ENCODE data around the gene ATP8A2.

The ATP8A2 gene

DNA sequence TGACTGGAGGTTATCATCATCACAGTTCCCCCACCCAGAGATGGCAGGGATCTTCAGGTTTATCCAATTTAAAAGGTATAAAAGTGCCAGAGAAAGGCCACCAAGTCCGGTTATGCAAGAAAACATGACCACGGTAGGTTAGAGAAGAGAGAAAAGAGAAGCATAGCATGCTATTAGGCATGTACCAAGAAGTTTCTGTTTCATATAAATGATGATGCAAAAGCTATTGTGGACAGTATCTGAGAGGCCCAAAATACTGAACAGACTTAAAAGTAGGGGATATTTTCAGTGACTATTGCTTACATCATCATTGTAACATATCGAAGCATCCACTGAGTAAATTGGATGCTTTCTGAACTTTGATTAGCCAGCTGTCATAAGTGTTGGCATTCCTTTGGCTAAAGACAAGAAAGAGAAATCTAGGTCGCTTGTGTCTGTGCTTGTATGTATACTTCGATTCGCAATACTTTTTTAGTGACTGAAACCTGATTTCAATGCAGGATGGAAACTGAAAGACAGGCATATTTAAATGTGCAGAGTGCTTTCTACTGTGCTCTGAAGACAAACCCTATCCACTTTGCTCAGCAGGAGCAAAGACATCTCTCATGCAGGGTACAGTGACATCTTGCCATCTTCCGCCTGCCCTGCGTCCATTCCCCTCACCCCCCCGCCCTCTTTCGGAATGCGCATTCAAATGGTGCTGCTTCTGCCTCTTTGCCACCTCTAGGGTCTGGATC, 499.8 kb downstream of the ATP8A2 start:
- TF ChIP-seq, protein P1, sequence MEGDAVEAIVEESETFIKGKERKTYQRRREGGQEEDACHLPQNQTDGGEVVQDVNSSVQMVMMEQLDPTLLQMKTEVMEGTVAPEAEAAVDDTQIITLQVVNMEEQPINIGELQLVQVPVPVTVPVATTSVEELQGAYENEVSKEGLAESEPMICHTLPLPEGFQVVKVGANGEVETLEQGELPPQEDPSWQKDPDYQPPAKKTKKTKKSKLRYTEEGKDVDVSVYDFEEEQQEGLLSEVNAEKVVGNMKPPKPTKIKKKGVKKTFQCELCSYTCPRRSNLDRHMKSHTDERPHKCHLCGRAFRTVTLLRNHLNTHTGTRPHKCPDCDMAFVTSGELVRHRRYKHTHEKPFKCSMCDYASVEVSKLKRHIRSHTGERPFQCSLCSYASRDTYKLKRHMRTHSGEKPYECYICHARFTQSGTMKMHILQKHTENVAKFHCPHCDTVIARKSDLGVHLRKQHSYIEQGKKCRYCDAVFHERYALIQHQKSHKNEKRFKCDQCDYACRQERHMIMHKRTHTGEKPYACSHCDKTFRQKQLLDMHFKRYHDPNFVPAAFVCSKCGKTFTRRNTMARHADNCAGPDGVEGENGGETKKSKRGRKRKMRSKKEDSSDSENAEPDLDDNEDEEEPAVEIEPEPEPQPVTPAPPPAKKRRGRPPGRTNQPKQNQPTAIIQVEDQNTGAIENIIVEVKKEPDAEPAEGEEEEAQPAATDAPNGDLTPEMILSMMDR (IDR thresholded peaks at IDR 0.05) = no peak
- TF ChIP-seq ZFX (IDR thresholded peaks at IDR 0.05; ENCODE audit: borderline replicate concordance) = no peak
- H3K27ac ChIP-seq = no peak overlapping the region

DNA sequence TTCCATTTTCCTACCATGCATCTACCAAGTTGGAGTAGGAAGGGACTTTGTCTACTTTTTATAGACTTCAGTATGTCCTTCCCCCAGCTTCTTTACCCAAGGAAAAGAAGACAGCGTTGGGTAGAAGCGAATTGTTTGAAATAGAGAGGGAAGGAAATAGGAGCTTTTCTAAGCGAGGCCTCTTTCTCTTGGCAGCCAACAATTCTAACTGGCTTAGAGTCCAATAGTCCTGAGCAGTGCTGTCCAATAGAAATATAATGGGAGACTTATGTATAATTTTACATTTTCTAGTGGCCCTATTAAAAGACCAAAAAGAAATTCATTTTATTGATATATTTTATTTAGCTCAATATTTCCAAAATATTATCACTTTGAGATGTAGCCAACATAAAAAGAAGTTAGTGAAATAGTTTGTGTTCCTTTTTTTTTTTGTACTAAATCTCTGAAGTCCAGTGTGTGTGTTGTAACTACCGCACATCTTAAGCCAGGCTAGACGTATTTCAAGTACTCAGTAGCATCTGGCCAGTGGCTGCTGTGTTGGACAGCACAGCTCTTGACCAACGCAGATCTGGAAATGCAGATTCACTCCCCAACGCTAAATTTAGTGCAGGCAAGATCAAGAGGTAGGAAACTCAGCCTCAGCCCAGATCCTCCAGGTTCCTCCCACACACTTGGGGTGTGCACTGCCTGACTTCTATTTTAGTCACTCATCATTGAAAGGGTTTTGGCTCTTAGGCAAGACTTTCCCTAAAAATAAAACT, 500.9 kb downstream of the ATP8A2 start:
- H3K27ac ChIP-seq = no peak overlapping the region
- TF ChIP-seq ZFX (IDR thresholded peaks at IDR 0.05; ENCODE audit: borderline replicate concordance) = no peak
- TF ChIP-seq, protein P1 (IDR thresholded peaks at IDR 0.05) = no peak

DNA sequence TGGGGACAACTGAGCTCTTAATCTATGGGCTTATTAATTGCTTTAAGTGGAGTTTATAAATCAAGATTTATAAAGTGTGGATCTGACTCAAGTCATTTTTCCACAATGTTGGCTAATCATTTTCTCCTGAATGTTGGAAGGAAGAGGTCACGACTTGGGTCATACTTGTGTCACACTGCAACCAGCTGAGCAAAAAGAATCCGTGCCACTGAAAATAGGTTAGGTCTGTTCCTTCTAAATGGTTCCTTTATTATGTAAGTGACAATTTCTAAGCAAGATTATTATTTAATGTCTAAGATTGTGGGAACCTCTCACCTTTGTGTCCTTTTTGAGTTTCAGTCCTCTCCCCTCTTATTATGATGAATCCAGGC, 501.5 kb downstream of the ATP8A2 start:
- TF ChIP-seq ZFX (IDR thresholded peaks at IDR 0.05; ENCODE audit: borderline replicate concordance) = no peak
- TF ChIP-seq, protein P1 (IDR thresholded peaks at IDR 0.05) = no peak
- H3K27ac ChIP-seq = no peak overlapping the region

DNA sequence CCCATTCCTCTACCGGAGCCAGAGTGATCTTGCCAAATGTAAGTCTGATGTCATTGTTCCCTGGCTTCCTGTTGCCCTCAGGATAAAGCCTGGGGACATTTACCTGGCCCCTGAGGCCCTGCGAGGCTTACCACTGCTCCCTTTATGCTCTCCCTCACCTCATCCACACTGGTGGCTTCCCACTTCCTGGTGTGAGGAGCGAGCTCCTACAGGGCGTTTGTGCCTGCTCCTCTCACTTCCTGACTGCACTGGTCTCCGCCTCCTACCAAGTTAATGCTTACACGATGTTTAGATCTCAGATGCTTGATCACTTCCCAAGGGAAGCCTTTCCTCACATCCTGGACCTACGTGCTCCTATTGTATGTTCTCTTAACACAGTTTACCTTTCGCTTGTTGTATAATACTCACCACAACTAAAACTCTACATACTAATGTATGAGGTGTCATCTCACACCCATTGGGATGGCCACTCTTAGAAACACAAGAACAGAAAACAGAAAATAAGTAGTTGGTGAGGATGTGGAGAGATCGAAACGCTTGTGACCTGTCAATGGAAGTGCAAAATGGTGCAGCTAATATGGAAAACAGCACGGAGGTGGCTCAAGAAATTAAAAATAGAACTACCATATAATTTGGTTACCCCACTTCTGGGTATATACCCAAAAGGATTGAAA, 502.4 kb downstream of the ATP8A2 start:
- TF ChIP-seq ZFX (IDR thresholded peaks at IDR 0.05; ENCODE audit: borderline replicate concordance) = no peak
- TF ChIP-seq, protein P1 (IDR thresholded peaks at IDR 0.05) = no peak
- H3K27ac ChIP-seq = no peak overlapping the region

DNA sequence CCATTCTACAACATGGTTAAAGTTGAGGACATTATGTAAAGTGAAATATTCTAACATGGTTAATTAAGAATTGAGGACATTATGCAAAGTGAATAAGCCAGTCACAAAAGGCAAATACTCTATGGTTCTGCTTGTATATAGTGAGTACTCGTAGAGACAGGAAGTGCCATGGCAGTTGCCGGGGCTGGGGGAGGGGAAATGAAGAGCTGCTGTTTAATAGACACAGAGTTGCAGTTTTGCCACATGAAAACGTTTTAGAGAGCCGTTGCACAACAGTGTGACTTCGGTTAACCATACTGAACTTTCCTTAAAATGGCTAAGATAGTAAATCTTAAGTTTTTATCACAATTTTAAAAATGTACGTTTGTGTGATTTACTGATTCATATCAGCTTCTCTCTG, 503.1 kb downstream of the ATP8A2 start:
- no peak for TF ChIP-seq ZFX (IDR thresholded peaks at IDR 0.05; ENCODE audit: borderline replicate concordance)
- TF ChIP-seq, protein P1 (IDR thresholded peaks at IDR 0.05) = no peak
- no peak overlapping the region for H3K27ac ChIP-seq

DNA sequence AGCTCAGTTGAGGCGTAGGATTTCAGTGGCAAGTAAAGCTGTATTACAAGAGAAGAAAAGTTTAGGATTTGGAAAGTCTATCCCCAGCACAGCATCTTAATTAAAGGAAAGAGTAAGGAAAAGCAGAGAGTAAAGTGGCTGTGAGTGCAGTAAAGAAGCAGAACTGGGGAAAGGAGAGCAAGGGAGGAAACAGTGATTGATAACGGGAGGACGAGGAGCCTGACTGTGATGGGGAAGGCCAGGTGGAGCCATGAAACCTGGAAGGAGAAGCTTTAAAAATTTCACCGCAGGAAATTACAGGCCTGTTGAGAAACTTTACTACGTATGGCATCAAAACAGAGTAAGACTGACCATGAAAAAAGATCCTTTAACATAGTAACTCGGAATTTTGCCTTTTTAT, 504.5 kb downstream of the ATP8A2 start:
- no peak for TF ChIP-seq ZFX (IDR thresholded peaks at IDR 0.05; ENCODE audit: borderline replicate concordance)
- TF ChIP-seq, protein P1 (IDR thresholded peaks at IDR 0.05) = no peak
- H3K27ac ChIP-seq = no peak overlapping the region

Measured in 22Rv1 (cell line).